ENCODE data around the gene FAM229B. TPM values are rescaled to one million over a fixed set of nuclear protein-coding genes. Genes with fewer than 3 reads are reported as not detected.

The FAM229B gene
- total RNA-seq, 1 donor from 2014 or later: 11.0 TPM

DNA sequence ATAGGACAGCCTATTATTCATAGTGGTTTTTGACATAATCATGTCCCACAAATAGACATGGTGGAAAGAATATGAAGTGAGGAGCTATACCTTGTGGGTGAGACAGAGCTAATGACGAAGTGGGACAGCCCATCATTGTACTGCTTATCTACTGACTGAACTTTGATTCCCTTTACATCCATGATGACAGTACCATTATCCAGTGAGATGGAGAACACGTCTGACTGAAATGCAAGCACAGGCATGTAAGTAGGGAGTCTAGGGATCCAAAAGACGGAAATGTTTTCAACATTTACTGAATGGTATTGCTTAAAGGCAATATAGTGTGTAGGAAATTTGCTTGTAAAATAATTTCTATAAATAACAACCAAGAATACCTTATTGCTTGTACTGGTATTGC is 43.5 kb downstream of the FAM229B start:
- intact Hi-C loops (cut with DNase I): no loop called here
- peaks cover 0 to 48% of the 10 kb centered on the region in 2 donors for H3K36me3 ChIP-seq
- TF ChIP-seq POLR2A (IDR thresholded peaks at IDR 0.05): no peak
- no peak for TF ChIP-seq POLR2AphosphoS5 (IDR thresholded peaks at IDR 0.05; ENCODE audit: insufficient read depth in 1 of 2, low read depth in 1 of 2)
- TF ChIP-seq, protein P1, sequence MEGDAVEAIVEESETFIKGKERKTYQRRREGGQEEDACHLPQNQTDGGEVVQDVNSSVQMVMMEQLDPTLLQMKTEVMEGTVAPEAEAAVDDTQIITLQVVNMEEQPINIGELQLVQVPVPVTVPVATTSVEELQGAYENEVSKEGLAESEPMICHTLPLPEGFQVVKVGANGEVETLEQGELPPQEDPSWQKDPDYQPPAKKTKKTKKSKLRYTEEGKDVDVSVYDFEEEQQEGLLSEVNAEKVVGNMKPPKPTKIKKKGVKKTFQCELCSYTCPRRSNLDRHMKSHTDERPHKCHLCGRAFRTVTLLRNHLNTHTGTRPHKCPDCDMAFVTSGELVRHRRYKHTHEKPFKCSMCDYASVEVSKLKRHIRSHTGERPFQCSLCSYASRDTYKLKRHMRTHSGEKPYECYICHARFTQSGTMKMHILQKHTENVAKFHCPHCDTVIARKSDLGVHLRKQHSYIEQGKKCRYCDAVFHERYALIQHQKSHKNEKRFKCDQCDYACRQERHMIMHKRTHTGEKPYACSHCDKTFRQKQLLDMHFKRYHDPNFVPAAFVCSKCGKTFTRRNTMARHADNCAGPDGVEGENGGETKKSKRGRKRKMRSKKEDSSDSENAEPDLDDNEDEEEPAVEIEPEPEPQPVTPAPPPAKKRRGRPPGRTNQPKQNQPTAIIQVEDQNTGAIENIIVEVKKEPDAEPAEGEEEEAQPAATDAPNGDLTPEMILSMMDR (IDR thresholded peaks at IDR 0.05): no peak
- no peaks in the 10 kb centered on the region for H3K4me1 ChIP-seq
- DNase-seq (ENCODE audit: extremely low spot score in 2 of 2): no peak
- no peak overlapping the region for H3K27ac ChIP-seq
- no peaks in the 10 kb centered on the region for H3K9me3 ChIP-seq
- no peaks in the 10 kb centered on the region for H3K27me3 ChIP-seq
- H3K4me3 ChIP-seq: no peak overlapping the region

- Histone ChIP-seq H3K27ac (no peak overlapping the region), H3K27me3 (no peaks in the 10 kb centered on the region), H3K9me3 (no peaks in the 10 kb centered on the region), H3K4me3 (no peak overlapping the region), H3K4me1 (no peaks in the 10 kb centered on the region), H3K36me3 (peaks cover 0 to 63% of the 10 kb centered on the region in 2 donors)
- no peak for DNase-seq (ENCODE audit: extremely low spot score in 2 of 2)
- TF ChIP-seq, protein P1 (IDR thresholded peaks at IDR 0.05): no peak
- no peak for TF ChIP-seq POLR2A (IDR thresholded peaks at IDR 0.05)
- no peak for TF ChIP-seq POLR2AphosphoS5 (IDR thresholded peaks at IDR 0.05; ENCODE audit: insufficient read depth in 1 of 2, low read depth in 1 of 2)
- intact Hi-C loops (cut with DNase I): no loop called here
These were observed 51.7 kb downstream of the FAM229B start for GRCh38 chr6:112139052-112139451.

GRCh38 chr6:112141707-112142106 is 54.3 kb downstream of the FAM229B start:
- no peak overlapping the region for H3K27ac ChIP-seq
- intact Hi-C loops (cut with DNase I): loop anchor here (1.0 kb wide), 1 partner anchor 45 kb away; no protein-coding TSS in a partner anchor
- TF ChIP-seq POLR2AphosphoS5 (IDR thresholded peaks at IDR 0.05; ENCODE audit: insufficient read depth in 1 of 2, low read depth in 1 of 2) (no peak), POLR2A (IDR thresholded peaks at IDR 0.05) (no peak)
- TF ChIP-seq, protein P1 (IDR thresholded peaks at IDR 0.05): no peak
- H3K4me1 ChIP-seq: no peaks in the 10 kb centered on the region
- no peak for DNase-seq (ENCODE audit: extremely low spot score in 2 of 2)
- H3K4me3 ChIP-seq: no peak overlapping the region
- H3K27me3 ChIP-seq: no peaks in the 10 kb centered on the region
- peaks cover 0 to 53% of the 10 kb centered on the region in 2 donors for H3K36me3 ChIP-seq
- no peaks in the 10 kb centered on the region for H3K9me3 ChIP-seq

DNA sequence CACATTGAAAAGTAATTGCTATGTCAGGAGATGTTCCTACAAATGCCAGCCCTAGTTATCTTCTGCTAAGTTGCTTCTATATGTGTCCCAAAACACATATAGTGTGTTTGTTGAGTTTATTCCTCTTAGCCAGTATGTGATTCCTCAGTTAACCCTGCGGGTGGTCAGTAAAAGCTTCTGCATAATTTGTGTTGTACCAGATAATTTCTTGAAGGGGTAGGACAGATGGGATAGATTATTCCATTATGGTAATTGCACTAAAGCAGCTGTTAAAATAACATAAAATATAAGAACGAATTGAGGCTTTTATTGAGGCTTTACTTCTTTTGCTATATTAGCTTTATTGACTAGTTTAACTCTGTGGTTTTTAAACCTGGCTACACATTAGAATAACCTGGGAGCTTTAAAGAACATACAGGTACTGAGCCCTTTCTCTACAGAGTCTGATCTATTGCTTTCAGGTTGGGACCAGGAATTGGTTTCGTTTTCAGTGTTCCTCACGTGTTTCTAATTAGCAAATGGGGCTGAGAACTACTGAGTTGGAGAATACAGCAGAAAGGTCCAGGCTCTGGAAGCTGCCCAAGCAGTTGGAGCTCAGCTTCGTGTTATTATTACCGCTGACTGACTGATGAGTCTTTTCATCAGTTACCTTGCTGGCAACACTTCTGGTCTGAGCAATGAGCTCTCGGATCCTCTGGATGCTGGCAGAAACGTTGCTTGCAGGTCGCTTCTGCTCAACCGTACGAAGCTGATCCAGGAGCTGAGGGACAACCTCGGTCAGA is 56.9 kb downstream of the FAM229B start:
- Histone ChIP-seq H3K4me1 (peaks cover 2% of the 10 kb centered on the region), H3K9me3 (no peaks in the 10 kb centered on the region), H3K27me3 (no peaks in the 10 kb centered on the region), H3K4me3 (no peak overlapping the region), H3K36me3 (peaks cover 0 to 34% of the 10 kb centered on the region in 2 donors), H3K27ac (peak overlapping the region; percentile 2)
- intact Hi-C loops (cut with DNase I): no loop called here
- no peak for TF ChIP-seq POLR2AphosphoS5 (IDR thresholded peaks at IDR 0.05; ENCODE audit: insufficient read depth in 1 of 2, low read depth in 1 of 2)
- TF ChIP-seq, protein P1 (IDR thresholded peaks at IDR 0.05): no peak
- DNase-seq (ENCODE audit: extremely low spot score in 2 of 2): no peak

DNA sequence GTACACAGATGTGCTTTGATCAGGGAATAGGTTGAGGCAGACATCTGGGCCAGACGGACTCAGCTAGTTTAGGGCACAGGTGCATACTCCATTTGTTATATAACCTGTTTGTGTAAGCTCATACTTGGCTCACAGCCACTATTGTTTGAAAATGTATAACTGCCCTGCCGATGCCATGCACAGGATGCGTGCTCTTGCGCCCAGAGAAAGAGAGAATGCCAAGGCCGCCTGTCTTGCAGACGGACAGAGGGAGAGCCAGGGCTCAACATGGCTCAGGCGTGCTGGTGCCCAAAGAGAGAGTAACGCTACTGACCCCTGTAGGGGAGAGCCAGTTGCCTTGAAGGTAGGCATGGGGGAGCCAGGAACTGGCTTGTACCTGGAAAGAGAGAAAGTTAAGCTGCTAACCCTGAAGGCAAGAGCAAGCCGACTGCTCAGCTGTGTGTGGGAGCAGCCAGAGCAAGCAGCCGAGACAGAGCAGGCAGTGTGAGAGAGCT is 57.7 kb downstream of the FAM229B start:
- Histone ChIP-seq H3K36me3 (peaks cover 0 to 26% of the 10 kb centered on the region in 2 donors), H3K27me3 (no peaks in the 10 kb centered on the region), H3K4me1 (peaks cover 7% of the 10 kb centered on the region), H3K4me3 (no peak overlapping the region), H3K9me3 (no peaks in the 10 kb centered on the region), H3K27ac (peak overlapping the region; percentile 2)
- no peak for TF ChIP-seq POLR2A (IDR thresholded peaks at IDR 0.05)
- TF ChIP-seq, protein P1 (IDR thresholded peaks at IDR 0.05): no peak
- TF ChIP-seq POLR2AphosphoS5 (IDR thresholded peaks at IDR 0.05; ENCODE audit: insufficient read depth in 1 of 2, low read depth in 1 of 2): no peak
- DNase-seq (ENCODE audit: extremely low spot score in 2 of 2): no peak
- intact Hi-C loops (cut with DNase I): no loop called here

Data from vagina (tissue), 2 donors.